Smooth muscle cell of the pulmonary artery (primary cell): Measurements from ENCODE around the gene TMEM247. TPM values are rescaled to one million over a fixed set of nuclear protein-coding genes. Genes with fewer than 3 reads are reported as not detected.

Source experiments
- total RNA-seq: library from RNA; depleted of rRNA; stranded (reverse); fragments of >200 nt; gene quantifications from 2 replicates; pipeline ENCODE4 v1.2.3, GENCODE V29; 2014

The TMEM247 gene
- total RNA-seq: not detected in 2 replicates

DNA sequence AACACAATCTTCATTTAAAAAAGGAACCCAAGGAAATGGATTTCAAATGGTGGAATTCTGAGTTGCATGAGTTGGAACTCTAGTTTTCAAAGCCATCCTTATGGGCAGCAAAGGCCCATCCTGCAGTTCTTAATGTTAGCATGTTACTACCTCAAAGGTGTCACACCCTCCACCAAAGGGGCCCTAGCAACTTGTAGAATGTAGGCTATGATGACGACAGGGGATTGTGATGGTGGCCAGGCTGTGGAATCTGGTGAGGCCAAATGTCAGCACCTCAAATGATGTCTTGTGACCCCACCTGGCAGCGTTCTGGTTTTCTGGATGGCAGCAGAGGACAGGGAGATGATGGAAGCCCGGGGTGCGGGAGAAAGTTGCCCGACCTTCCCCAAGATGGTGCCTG is at the start of gene TMEM247:
Gene TMEM247 (plus strand): TSS at position 301 of the 400 bp plus-strand sequence.

Other genes with a start within 250 kb of the TMEM247 start
- 161 and 219 TPM in 2 replicates for gene EPAS1, start 182.2 kb upstream of the TMEM247 start, total RNA-seq
- 99.1 and 139 TPM in 2 replicates for gene RHOQ, start 62.9 kb downstream of the TMEM247 start, total RNA-seq
- 5.4 and 5.8 TPM in 2 replicates for gene ATP6V1E2, start 63.0 kb downstream of the TMEM247 start, total RNA-seq
- 24.3 and 29.2 TPM in 2 replicates for gene PIGF, start 137.5 kb downstream of the TMEM247 start, total RNA-seq
- 9.8 and 17.4 TPM in 2 replicates for gene CRIPT, start 137.7 kb downstream of the TMEM247 start, total RNA-seq
- gene SOCS5, start 219.7 kb downstream of the TMEM247 start, total RNA-seq: 91.9 and 134 TPM in 2 replicates